GM23248 (cell line): ENCODE measurements around the gene CMKLR1. TPM values are rescaled to one million over a fixed set of nuclear protein-coding genes. Genes with fewer than 3 reads are reported as not detected.

Experiments used
- DNase-seq: peaks from one replicate; pipeline ENCODE4 v3.0.0-alpha.2; 2015
- H2AFZ ChIP-seq: fragments of 200-600 bp; sonication (generic); 2 replicates; pipeline ENCODE4 v1.6.1; 2016; ENCODE audit warnings: antibody characterized with exemption
- H3F3A ChIP-seq: fragments of 200-600 bp; sonication (generic); 2 replicates; pipeline ENCODE4 v1.6.1; 2016; ENCODE audit warnings: mild to moderate bottlenecking, antibody characterized with exemption, mixed run types; ENCODE audit not compliant: insufficient read depth
- H3K27ac ChIP-seq: fragments of 200-600 bp; sonication (generic); 2 replicates; pipeline ENCODE4 v1.5.1; 2016; ENCODE audit warnings: mild to moderate bottlenecking
- H3K27me3 ChIP-seq: fragments of 200-600 bp; sonication (generic); replicated peaks from 2 replicates; pipeline ENCODE4 v1.6.1; 2016; ENCODE audit warnings: mild to moderate bottlenecking; ENCODE audit not compliant: insufficient read depth
- H3K36me3 ChIP-seq: fragments of 200-600 bp; sonication (generic); 2 replicates; pipeline ENCODE4 v1.6.1; 2016; ENCODE audit warnings: low read depth, mild to moderate bottlenecking
- H3K4me1 ChIP-seq: fragments of 200-600 bp; sonication (generic); 2 replicates; pipeline ENCODE4 v1.6.1; 2016; ENCODE audit warnings: mild to moderate bottlenecking; ENCODE audit not compliant: insufficient read depth
- H3K4me2 ChIP-seq: fragments of 200-600 bp; sonication (generic); one replicate; pipeline ENCODE4 v1.6.1; 2016; ENCODE audit warnings: mild to moderate bottlenecking; ENCODE audit not compliant: unreplicated experiment
- H3K4me3 ChIP-seq: fragments of 200-600 bp; sonication (generic); 2 replicates; pipeline ENCODE4 v1.5.1; 2016; ENCODE audit warnings: mild to moderate bottlenecking
- H3K79me2 ChIP-seq: fragments of 200-600 bp; sonication (generic); 2 replicates; pipeline ENCODE4 v1.6.1; 2016; ENCODE audit warnings: mild to moderate bottlenecking; ENCODE audit not compliant: insufficient read depth
- H3K9ac ChIP-seq: fragments of 200-600 bp; sonication (generic); 2 replicates; pipeline ENCODE4 v1.6.1; 2016; ENCODE audit warnings: mild to moderate bottlenecking
- H3K9me2 ChIP-seq: fragments of 200-600 bp; sonication (generic); 2 replicates; pipeline ENCODE4 v1.6.1; 2016; ENCODE audit warnings: mixed run types, mild to moderate bottlenecking, moderate library complexity; ENCODE audit not compliant: insufficient read depth
- H3K9me3 ChIP-seq: fragments of 200-600 bp; sonication (generic); one replicate; pipeline ENCODE4 v1.6.1; 2017; ENCODE audit warnings: low read depth
- H4K20me1 ChIP-seq: fragments of 200-600 bp; sonication (generic); 2 replicates; pipeline ENCODE4 v1.6.0; 2016; ENCODE audit not compliant: insufficient read depth
- EZH2 ChIP-seq: fragments of 200-600 bp; sonication (generic); IDR thresholded peaks from 2 replicates; pipeline ENCODE4 v1.6.1; 2018; ENCODE audit warnings: antibody characterized with exemption, mild to moderate bottlenecking; ENCODE audit not compliant: insufficient read depth, poor library complexity, severe bottlenecking
- EZH2phosphoT487 ChIP-seq: fragments of 200-600 bp; sonication (generic); IDR thresholded peaks from 2 replicates; pipeline ENCODE4 v1.6.1; 2018; ENCODE audit warnings: antibody characterized with exemption, moderate library complexity, mild to moderate bottlenecking, low read depth; ENCODE audit not compliant: insufficient read depth
- WGBS, 2 experiments: methylation state at CpG; one replicate each; pipeline ENCODE4 v1.1.6; 2015 to 2017; ENCODE audit warnings: low lambda C conversion rate in 2 of 2, low coverage in 1 of 2; ENCODE audit errors: missing lambda C conversion rate in 2 of 2; 5-methylcytosine and 5-hydroxymethylcytosine counted together
- in situ Hi-C: fragments of 300-500 bp; cut with MboI; formaldehyde crosslinking; loops from 2 replicates; pipeline ENCODE4 v1.15.0; 2020
- polyA plus RNA-seq: library from polyadenylated mRNA; unstranded; fragments of >200 nt; fragmentation: Nextera tagmentation; extraction: Ambion mirVana; gene quantifications from 2 replicates; pipeline ENCODE4 v1.2.1, GENCODE V29; 2016
- total RNA-seq: library from RNA; depleted of rRNA; stranded (reverse); fragments of >200 nt; shearing (Covaris generic); gene quantifications from 2 replicates; pipeline ENCODE4 v1.2.3, GENCODE V29; 2014

The CMKLR1 gene
- total and polyA plus RNA-seq, 2 experiments from 2014 or later: 1.9 to 2.9 TPM

DNA sequence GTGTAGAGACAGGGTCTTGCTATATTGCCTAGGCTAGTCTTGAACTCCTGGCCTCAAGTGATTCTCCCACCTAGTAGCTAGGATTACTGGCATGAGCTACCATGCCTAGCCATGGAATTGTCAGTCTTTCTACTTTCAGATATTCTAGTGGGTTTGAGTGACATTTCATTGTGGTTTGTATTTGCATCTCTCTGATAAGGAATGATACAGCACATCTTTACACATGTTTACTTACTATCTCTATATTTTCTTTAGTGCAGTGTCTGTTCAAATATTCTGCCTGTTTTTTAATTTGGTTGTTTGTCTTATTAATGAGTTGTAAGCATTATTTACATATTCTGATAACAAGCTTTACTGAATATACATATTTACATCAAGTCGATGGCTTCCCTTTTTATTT, 73.6 kb downstream of the CMKLR1 start:
- Histone ChIP-seq H2AFZ (no peak overlapping the region), H3K9me2 (no peaks in the 10 kb centered on the region), H3K4me3 (no peak overlapping the region), H3K36me3 (no peaks in the 10 kb centered on the region), H3K27me3 (no peaks in the 10 kb centered on the region), H3K4me2 (no peak overlapping the region), H3K9me3 (no peaks in the 10 kb centered on the region), H3K27ac (no peak overlapping the region), H3K4me1 (no peaks in the 10 kb centered on the region), H3F3A (no peaks in the 10 kb centered on the region), H3K9ac (no peak overlapping the region), H3K79me2 (no peaks in the 10 kb centered on the region), H4K20me1 (no peaks in the 10 kb centered on the region)
- WGBS, 2 experiments: 46 to 58% methylated on average over 1 of the region's 1 CpG
- DNase-seq: no peak
- in situ Hi-C loops: no loop called here
- TF ChIP-seq EZH2phosphoT487 (no peak), EZH2 (no peak)

DNA sequence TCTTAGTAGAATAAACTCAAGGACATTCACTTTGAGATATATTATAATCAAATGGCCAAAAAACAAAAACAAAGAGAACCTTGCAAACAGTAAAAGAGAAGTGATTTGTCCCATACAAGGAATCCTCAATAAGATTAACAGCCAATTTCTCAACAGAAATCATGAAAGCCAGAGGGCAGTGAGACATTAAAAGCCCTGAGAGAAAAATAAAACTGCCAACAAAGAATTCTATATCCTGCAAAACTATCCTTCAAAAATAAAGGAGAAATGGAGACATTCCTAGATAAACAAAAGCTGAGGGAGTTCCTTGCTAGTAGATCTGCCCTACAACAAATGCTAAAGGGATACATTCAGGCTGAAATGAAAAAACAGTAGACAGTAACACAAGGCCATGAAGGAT, 78.1 kb downstream of the CMKLR1 start:
- in situ Hi-C loops: no loop called here
- Histone ChIP-seq H3K9ac (no peak overlapping the region), H3K27ac (no peak overlapping the region), H3K9me3 (no peaks in the 10 kb centered on the region), H3K4me2 (no peak overlapping the region), H2AFZ (no peak overlapping the region), H3K36me3 (no peaks in the 10 kb centered on the region), H3K4me1 (no peaks in the 10 kb centered on the region), H3F3A (no peaks in the 10 kb centered on the region), H3K4me3 (no peak overlapping the region), H3K27me3 (no peaks in the 10 kb centered on the region), H4K20me1 (no peaks in the 10 kb centered on the region), H3K9me2 (no peaks in the 10 kb centered on the region), H3K79me2 (no peaks in the 10 kb centered on the region)
- no peak for DNase-seq
- TF ChIP-seq EZH2phosphoT487 (no peak), EZH2 (no peak)

DNA sequence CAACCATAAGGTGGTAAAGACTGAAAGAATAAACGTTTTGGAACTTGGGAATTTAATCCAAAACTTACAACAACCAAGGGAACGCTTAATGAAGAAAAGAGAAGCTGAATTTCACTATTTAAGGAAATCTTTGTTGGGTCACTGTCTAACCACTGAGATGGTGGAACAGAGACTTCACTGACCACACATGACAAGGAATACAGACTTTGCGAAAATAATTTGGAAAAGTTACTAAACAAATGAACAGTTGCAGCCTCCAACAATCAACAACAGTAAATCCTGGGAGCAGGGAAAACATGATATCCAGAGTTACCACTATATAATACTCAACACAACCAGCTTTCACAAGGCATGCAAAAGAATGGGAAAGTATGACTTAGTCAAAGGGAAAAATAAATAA, 79.1 kb downstream of the CMKLR1 start:
- no peaks in the 10 kb centered on the region for H3K9me2 ChIP-seq
- no peak for DNase-seq
- H3K4me2 ChIP-seq: no peak overlapping the region
- no peaks in the 10 kb centered on the region for H3K36me3 ChIP-seq
- no peak overlapping the region for H2AFZ ChIP-seq
- H3K4me3 ChIP-seq: no peak overlapping the region
- no peaks in the 10 kb centered on the region; the same call in 1 of the 2 replicates for H3K27me3 ChIP-seq
- H3K27ac ChIP-seq: no peak overlapping the region
- H3K9me3 ChIP-seq: no peaks in the 10 kb centered on the region
- TF ChIP-seq EZH2phosphoT487 (no peak), EZH2 (no peak)
- H4K20me1 ChIP-seq: no peaks in the 10 kb centered on the region
- WGBS, 2 experiments: 20 to 32% methylated on average over 3 of the region's 3 CpGs
- no peaks in the 10 kb centered on the region for H3K79me2 ChIP-seq
- no peaks in the 10 kb centered on the region for H3K4me1 ChIP-seq
- no peaks in the 10 kb centered on the region for H3F3A ChIP-seq
- in situ Hi-C loops: no loop called here
- H3K9ac ChIP-seq: no peak overlapping the region

DNA sequence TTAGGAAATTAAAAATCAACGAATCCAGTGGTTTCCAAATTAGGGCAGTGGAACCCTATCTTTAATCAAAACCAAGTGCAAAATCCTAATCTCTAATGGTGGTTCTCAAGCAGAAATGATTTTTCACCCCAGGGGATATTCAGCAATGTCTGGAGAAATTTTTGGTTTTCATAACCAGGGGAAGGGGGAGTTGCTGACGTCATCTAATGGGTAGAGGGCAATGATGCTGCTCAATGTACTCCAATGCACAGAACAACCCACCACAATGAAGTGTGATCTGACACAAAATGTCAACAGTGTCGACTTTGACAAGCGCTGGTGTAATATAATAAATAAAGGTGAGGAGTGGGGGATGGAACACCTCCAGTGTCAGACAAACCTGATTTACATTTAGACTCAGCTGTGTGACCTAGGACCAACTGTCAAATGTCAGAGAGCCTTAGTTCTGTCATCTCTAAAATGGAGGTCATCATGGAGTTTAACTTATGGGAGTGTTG, 81.5 kb downstream of the CMKLR1 start:
- Histone ChIP-seq H3K9ac (no peak overlapping the region), H3K4me1 (no peaks in the 10 kb centered on the region), H3K79me2 (no peaks in the 10 kb centered on the region), H2AFZ (no peak overlapping the region), H3K9me2 (no peaks in the 10 kb centered on the region), H3K27ac (no peak overlapping the region), H3F3A (no peaks in the 10 kb centered on the region), H3K4me2 (no peak overlapping the region), H3K36me3 (no peaks in the 10 kb centered on the region), H3K27me3 (no peaks in the 10 kb centered on the region; the same call in 1 of the 2 replicates), H4K20me1 (no peaks in the 10 kb centered on the region), H3K4me3 (no peak overlapping the region), H3K9me3 (no peaks in the 10 kb centered on the region)
- 23% methylated on average over 4 of the region's 4 CpGs for WGBS, 2 experiments
- no peak for DNase-seq
- TF ChIP-seq EZH2phosphoT487: no peak
- no peak for TF ChIP-seq EZH2
- in situ Hi-C loops: no loop called here

DNA sequence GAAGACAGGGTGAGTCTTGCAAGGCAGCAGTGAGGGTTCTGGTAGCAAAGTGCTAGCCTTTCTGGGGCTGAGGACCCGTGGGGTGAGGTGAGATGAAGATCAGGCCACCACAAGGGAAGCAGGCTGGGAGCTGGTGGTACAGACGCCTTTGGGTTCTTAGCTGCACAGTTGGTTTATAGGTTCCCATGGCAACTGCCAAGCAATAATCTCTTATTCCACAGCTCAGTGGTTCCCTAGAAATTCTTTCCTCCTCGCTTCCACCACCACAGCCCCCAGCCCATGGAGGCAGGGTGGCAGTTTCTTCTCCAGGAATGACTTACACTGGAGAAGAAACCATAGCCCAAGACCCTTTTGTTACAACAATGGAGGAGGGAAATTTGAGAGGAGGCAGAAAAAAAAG, 82.1 kb downstream of the CMKLR1 start:
- Histone ChIP-seq H3K27ac (no peak overlapping the region), H3K9ac (no peak overlapping the region), H3K9me2 (no peaks in the 10 kb centered on the region), H3K4me2 (no peak overlapping the region), H3K9me3 (no peaks in the 10 kb centered on the region), H3K36me3 (no peaks in the 10 kb centered on the region), H3K27me3 (no peaks in the 10 kb centered on the region; the same call in 1 of the 2 replicates), H2AFZ (no peak overlapping the region), H3F3A (no peaks in the 10 kb centered on the region), H3K4me1 (no peaks in the 10 kb centered on the region), H3K79me2 (no peaks in the 10 kb centered on the region), H3K4me3 (no peak overlapping the region), H4K20me1 (no peaks in the 10 kb centered on the region)
- WGBS, 2 experiments: 4 to 20% methylated on average over 3 of the region's 3 CpGs
- TF ChIP-seq EZH2phosphoT487: no peak
- TF ChIP-seq EZH2: no peak
- no peak for DNase-seq
- in situ Hi-C loops: no loop called here
